ENCODE data around the gene ASF1A. TPM values are rescaled to one million over a fixed set of nuclear protein-coding genes. Genes with fewer than 3 reads are reported as not detected.
A peak's percentile ranks its signal among the peaks of the same experiment; 100 is the strongest.

Gene ASF1A
- total and polyA plus RNA-seq, 2 experiments from 2014 or later: 23.0 to 32.7 TPM

DNA sequence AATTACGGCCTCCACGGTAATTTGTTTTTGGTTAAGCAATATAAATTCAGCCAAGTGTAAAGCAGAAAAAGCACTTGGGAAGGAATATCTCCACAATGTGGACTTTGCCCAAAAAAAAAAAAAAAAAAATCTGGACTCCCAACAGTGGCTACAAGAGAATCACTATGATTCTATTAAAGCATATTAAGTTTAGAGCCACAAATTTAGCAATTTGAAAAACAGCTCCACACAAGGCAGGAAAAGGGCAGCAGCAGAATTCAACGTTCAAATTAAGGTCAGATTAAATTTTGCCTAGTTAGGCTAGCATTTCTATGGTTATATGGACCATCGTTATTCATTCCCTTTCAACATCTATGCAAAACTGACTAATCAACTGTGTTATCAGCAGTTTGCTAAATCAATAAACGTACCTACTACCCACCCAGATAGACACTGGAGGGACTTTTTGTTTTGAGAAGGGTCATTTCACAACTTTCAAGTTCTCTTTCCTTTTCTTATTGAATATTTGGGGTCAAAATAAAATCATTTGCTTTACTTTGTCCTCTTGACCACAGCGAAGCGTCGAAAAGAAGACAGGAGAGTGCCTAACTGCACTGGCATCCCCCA is 40.0 kb downstream of the ASF1A start:
- H3K4me1 ChIP-seq (ENCODE audit: insufficient read depth): peaks cover 7% of the 10 kb centered on the region
- H3K36me3 ChIP-seq (replicated peaks; ENCODE audit: insufficient read depth, low read depth): no peaks in the 10 kb centered on the region
- peak overlapping the region; percentile 97 for H3K4me3 ChIP-seq
- no peaks in the 10 kb centered on the region for H3K9me2 ChIP-seq (replicated peaks; ENCODE audit: insufficient read depth)
- H2AFZ ChIP-seq: peak overlapping the region; percentile 6
- no peaks in the 10 kb centered on the region for H3K27me3 ChIP-seq
- 24% methylated on average over 8 of the region's 8 CpGs for WGBS (ENCODE audit: low lambda C conversion rate, missing lambda C conversion rate)
- H3K4me2 ChIP-seq: peak overlapping the region; percentile 81
- H3K27ac ChIP-seq: peak overlapping the region; percentile 36
- no peak for DNase-seq (ENCODE audit: low spot score)
- H3K79me2 ChIP-seq: peaks cover 59% of the 10 kb centered on the region
- no peaks in the 10 kb centered on the region for H4K20me1 ChIP-seq (ENCODE audit: insufficient read depth, poor library complexity, severe bottlenecking)
- H3K9me3 ChIP-seq (ENCODE audit: low read depth): no peaks in the 10 kb centered on the region
- TF ChIP-seq EZH2 (IDR thresholded peaks at IDR 0.05; ENCODE audit: borderline replicate concordance) (no peak), EZH2phosphoT487 (IDR thresholded peaks at IDR 0.05; ENCODE audit: low read depth, severe bottlenecking, unreplicated experiment) (no peak)
- TF ChIP-seq, protein P1, sequence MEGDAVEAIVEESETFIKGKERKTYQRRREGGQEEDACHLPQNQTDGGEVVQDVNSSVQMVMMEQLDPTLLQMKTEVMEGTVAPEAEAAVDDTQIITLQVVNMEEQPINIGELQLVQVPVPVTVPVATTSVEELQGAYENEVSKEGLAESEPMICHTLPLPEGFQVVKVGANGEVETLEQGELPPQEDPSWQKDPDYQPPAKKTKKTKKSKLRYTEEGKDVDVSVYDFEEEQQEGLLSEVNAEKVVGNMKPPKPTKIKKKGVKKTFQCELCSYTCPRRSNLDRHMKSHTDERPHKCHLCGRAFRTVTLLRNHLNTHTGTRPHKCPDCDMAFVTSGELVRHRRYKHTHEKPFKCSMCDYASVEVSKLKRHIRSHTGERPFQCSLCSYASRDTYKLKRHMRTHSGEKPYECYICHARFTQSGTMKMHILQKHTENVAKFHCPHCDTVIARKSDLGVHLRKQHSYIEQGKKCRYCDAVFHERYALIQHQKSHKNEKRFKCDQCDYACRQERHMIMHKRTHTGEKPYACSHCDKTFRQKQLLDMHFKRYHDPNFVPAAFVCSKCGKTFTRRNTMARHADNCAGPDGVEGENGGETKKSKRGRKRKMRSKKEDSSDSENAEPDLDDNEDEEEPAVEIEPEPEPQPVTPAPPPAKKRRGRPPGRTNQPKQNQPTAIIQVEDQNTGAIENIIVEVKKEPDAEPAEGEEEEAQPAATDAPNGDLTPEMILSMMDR (IDR thresholded peaks at IDR 0.05; ENCODE audit: poor library complexity): no peak

DNA sequence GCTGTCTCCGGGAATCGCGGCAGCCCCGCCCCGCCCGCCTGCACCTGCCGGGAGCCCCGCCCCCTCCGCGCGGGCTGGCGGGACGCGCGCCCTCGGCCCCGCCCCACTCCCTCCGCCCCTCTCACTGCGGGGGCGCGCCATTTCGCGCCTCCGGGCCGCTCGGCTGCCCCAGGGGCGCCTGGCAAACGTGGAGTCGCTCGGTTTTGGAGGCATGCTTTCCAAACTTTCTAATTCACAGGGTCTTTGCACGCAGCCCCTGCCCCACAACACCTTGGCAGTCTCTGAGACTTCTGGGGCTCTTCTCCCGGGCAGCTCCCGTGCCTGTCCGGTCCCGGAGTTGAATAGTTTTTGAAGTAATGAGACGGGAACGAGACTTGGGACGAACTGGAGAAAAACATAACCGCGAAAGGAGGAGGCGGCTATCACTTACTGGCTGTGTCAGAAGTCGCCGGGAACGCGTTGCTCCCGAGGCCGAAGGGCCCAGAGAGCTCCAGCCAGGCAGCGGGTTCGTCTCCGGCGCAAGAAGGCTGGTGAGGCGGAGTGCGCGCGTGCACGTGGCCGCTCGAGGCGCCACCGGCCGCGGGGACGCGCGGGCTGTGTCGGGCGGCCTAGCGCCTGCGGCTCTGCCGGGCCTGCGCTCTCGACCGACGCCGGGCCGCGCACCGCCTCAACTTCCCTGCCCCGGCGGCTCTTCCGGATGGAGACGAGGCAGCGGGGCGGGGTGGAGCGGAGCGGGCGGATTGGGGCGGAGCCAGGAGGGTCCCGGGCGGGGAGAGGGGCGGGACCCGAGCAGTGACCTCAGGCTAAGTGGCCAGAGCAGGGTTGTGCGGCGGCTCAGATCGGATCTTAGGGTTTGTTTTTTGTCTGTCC is 40.7 kb downstream of the ASF1A start, which contains the start of gene MCM9:
MCM9 (minus strand) TSS at position 699 of the 870 bp plus-strand sequence. CDS start 3,436 bp downstream, outside the sequence.
- DNase-seq (ENCODE audit: low spot score): peak; percentile 95
- under 1% methylated on average over 69 of the region's 95 CpGs for WGBS (ENCODE audit: low lambda C conversion rate, missing lambda C conversion rate)
- peak within 1 kb of the TSS; percentile 97 for H3K27ac ChIP-seq

DNA sequence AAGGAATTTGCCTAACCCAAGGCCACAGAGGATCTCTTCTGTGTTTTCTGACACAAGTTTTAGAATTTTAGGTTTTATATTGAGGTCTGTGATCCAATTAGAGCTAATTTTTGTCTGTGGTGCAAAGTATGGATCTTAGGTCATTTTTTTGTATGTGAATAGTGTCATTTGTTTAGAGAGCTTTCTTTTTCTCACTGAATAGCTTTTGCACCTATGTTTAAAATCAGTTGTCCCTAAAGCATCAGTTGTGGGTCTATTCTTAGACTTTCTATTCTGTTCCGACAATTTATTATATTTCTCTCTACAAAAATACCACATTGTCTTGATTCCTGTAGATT is 41.3 kb downstream of the ASF1A start:
- H3K9me2 ChIP-seq (replicated peaks; ENCODE audit: insufficient read depth): no peaks in the 10 kb centered on the region
- H3K27ac ChIP-seq: peak overlapping the region; percentile 97
- peaks cover 7% of the 10 kb centered on the region for H3K4me1 ChIP-seq (ENCODE audit: insufficient read depth)
- H3K27me3 ChIP-seq: no peaks in the 10 kb centered on the region
- peaks cover 53% of the 10 kb centered on the region for H3K79me2 ChIP-seq
- no peaks in the 10 kb centered on the region for H3K9me3 ChIP-seq (ENCODE audit: low read depth)
- H3K4me3 ChIP-seq: peak overlapping the region; percentile 97
- H3K4me2 ChIP-seq: peak overlapping the region; percentile 81
- peak overlapping the region; percentile 98 for H2AFZ ChIP-seq
- TF ChIP-seq EZH2phosphoT487 (IDR thresholded peaks at IDR 0.05; ENCODE audit: low read depth, severe bottlenecking, unreplicated experiment) (no peak), EZH2 (IDR thresholded peaks at IDR 0.05; ENCODE audit: borderline replicate concordance) (no peak)
- TF ChIP-seq, protein P1 (IDR thresholded peaks at IDR 0.05; ENCODE audit: poor library complexity): no peak
- 77% methylated on average over 1 of the region's 1 CpG for WGBS (ENCODE audit: low lambda C conversion rate, missing lambda C conversion rate)
- H3K36me3 ChIP-seq (replicated peaks; ENCODE audit: insufficient read depth, low read depth): no peaks in the 10 kb centered on the region
- no peak for DNase-seq (ENCODE audit: low spot score)
- no peaks in the 10 kb centered on the region for H4K20me1 ChIP-seq (ENCODE audit: insufficient read depth, poor library complexity, severe bottlenecking)

More for the DNA sequence above, 40.7 kb downstream of the ASF1A start, which contains the start of gene MCM9:
- no peaks in the 10 kb centered on the region for H3K36me3 ChIP-seq (replicated peaks; ENCODE audit: insufficient read depth, low read depth)
- H4K20me1 ChIP-seq (ENCODE audit: insufficient read depth, poor library complexity, severe bottlenecking): no peaks in the 10 kb centered on the region
- peaks cover 54% of the 10 kb centered on the region for H3K79me2 ChIP-seq
- peak within 1 kb of the TSS; percentile 81 for H3K4me2 ChIP-seq
- H3K27me3 ChIP-seq: no peaks in the 10 kb centered on the region
- peak within 1 kb of the TSS; percentile 97 for H3K4me3 ChIP-seq
- no peaks in the 10 kb centered on the region for H3K9me3 ChIP-seq (ENCODE audit: low read depth)
- TF ChIP-seq EZH2 (IDR thresholded peaks at IDR 0.05; ENCODE audit: borderline replicate concordance): no peak
- TF ChIP-seq EZH2phosphoT487 (IDR thresholded peaks at IDR 0.05; ENCODE audit: low read depth, severe bottlenecking, unreplicated experiment): no peak
- H2AFZ ChIP-seq: peak within 1 kb of the TSS; percentile 98
- H3K4me1 ChIP-seq (ENCODE audit: insufficient read depth): peaks cover 7% of the 10 kb centered on the region
- H3K9me2 ChIP-seq (replicated peaks; ENCODE audit: insufficient read depth): no peaks in the 10 kb centered on the region

Data from hepatocyte (in vitro differentiated cells).